GM12878 (cell line): ENCODE measurements around the gene CRAT. TPM values are rescaled to one million over a fixed set of nuclear protein-coding genes. Genes with fewer than 3 reads are reported as not detected.
"Not testable (repeated sequence)": the region's sequence is repeated elsewhere in the genome, so short reads cannot be mapped to it uniquely, and the experiment has no call there.

Experiments used
- ATAC-seq: fragments of 200-7000 bp; cut with Tn5 transposase; 3 replicates; pipeline ENCODE4 v1.9.1; 2020; ENCODE audit warnings: mild to moderate bottlenecking, moderate library complexity
- BruUV-seq: library from RNA; stranded (reverse); fragments of 400-500 nt; replicated peaks from 2 replicates; lab custom pipeline; 2021; lab: Mats Ljungman, UMichigan
- CTCF ChIA-PET: fragments of 300-600 bp; sonication (Branson Sonifier 250); formaldehyde crosslinking; extraction: SDS; loops from one replicate; lab custom pipeline; 2021; ENCODE audit warnings: inconsistent platforms; lab: Yijun Ruan, JAX
- POLR2A ChIA-PET: fragments of 350-600 bp; formaldehyde crosslinking; extraction: SDS; loops from one replicate; lab custom pipeline; 2021; ENCODE audit warnings: inconsistent platforms; lab: Charles Lee
- RAD21 ChIA-PET: fragments of 300-600 bp; sonication (Branson Sonifier 250); formaldehyde crosslinking; loops from one replicate; lab custom pipeline; 2023; ENCODE audit warnings: antibody characterized with exemption; ENCODE audit not compliant: unreplicated experiment; lab: Charles Lee
- SMC1A ChIA-PET: fragments of 300-600 bp; sonication (Branson Sonifier 250); formaldehyde crosslinking; loops from one replicate; lab custom pipeline; 2023; ENCODE audit not compliant: unreplicated experiment, uncharacterized antibody; lab: Charles Lee
- DNase-seq: peaks from one replicate; pipeline ENCODE4 v3.0.0-alpha.2; 2011; ENCODE audit warnings: low read depth, low spot score
- FAIRE-seq: peaks from 3 replicates; lab custom pipeline; 2011; peaks lifted over from hg19 to GRCh38; lab: Jason Lieb, UNC
- H2AFZ ChIP-seq: 2 replicates; pipeline ENCODE4 v1.6.0; 2011; ENCODE audit warnings: low read depth, low read length, control low read depth; ENCODE audit not compliant: control insufficient read depth
- H3K27ac ChIP-seq: 2 replicates; pipeline ENCODE4 v1.5.1; 2011; ENCODE audit warnings: control low read depth; ENCODE audit not compliant: control insufficient read depth, insufficient read depth
- H3K27me3 ChIP-seq, 2 experiments: replicated peaks in 1 of 2; 2 replicates each; pipeline versions ENCODE4 v1.6.0 to v1.6.1; 2011; ENCODE audit warnings: low read length in 1 of 2; ENCODE audit not compliant: control insufficient read depth in 2 of 2, insufficient read depth in 2 of 2
- H3K36me3 ChIP-seq, 2 experiments: 2 replicates each; pipeline ENCODE4 v1.5.1; 2011; ENCODE audit warnings: low read length in 1 of 2; ENCODE audit not compliant: control insufficient read depth in 2 of 2, insufficient read depth in 2 of 2
- H3K4me1 ChIP-seq: 2 replicates; pipeline ENCODE4 v1.6.1; 2011; ENCODE audit warnings: mild to moderate bottlenecking, low read length, moderate library complexity, mixed read lengths; ENCODE audit not compliant: control insufficient read depth, insufficient read depth
- H3K4me2 ChIP-seq: 2 replicates; pipeline ENCODE4 v1.6.0; 2011; ENCODE audit warnings: control low read depth; ENCODE audit not compliant: control insufficient read depth, insufficient read depth
- H3K4me3 ChIP-seq: fragments of 200-600 bp; sonication (generic); 2 replicates; pipeline ENCODE4 v1.5.1; 2016
- H3K79me2 ChIP-seq: 2 replicates; pipeline ENCODE4 v1.6.0; 2011; ENCODE audit warnings: low read length; ENCODE audit not compliant: control insufficient read depth, insufficient read depth
- H3K9ac ChIP-seq: 2 replicates; pipeline ENCODE4 v1.8.0; 2011; ENCODE audit warnings: low read length, control low read depth, mixed read lengths; ENCODE audit not compliant: control insufficient read depth, insufficient read depth
- H3K9me3 ChIP-seq: replicated peaks from 3 replicates; pipeline ENCODE4 v1.5.1; 2011; ENCODE audit warnings: mild to moderate bottlenecking, low read length; ENCODE audit not compliant: control insufficient read depth, insufficient read depth
- H4K20me1 ChIP-seq: 2 replicates; pipeline ENCODE4 v1.6.0; 2011; ENCODE audit not compliant: control insufficient read depth, insufficient read depth
- BMI1 ChIP-seq: fragments of 450-650 bp; IDR thresholded peaks from 2 replicates; pipeline ENCODE4 v1.6.1; 2016; ENCODE audit warnings: mild to moderate bottlenecking, moderate library complexity, borderline replicate concordance
- EED ChIP-seq: sonication (generic); IDR thresholded peaks from 2 replicates; pipeline ENCODE4 v1.6.1; 2016; ENCODE audit warnings: antibody characterized with exemption, low read depth
- HCFC1 ChIP-seq: fragments of 150-350 bp; IDR thresholded peaks from 2 replicates; pipeline ENCODE4 v1.6.1; 2014; ENCODE audit warnings: low read length
- KAT2A ChIP-seq: conservative IDR thresholded peaks from 2 replicates; pipeline ENCODE4 v1.6.1; 2011; ENCODE audit warnings: low read depth, low read length; ENCODE audit not compliant: control insufficient read depth
- LARP7 ChIP-seq: fragments of 450-650 bp; IDR thresholded peaks from 2 replicates; pipeline ENCODE4 v1.6.1; 2017; ENCODE audit warnings: mild to moderate bottlenecking
- NFIC ChIP-seq: IDR thresholded peaks from 2 replicates; pipeline ENCODE4 v1.6.1; 2012; ENCODE audit warnings: low read depth, mild to moderate bottlenecking, inconsistent platforms, low read length, moderate library complexity
- PAX5 ChIP-seq: IDR thresholded peaks from 2 replicates; pipeline ENCODE4 v1.6.1; 2011; ENCODE audit warnings: low read depth, low read length, borderline replicate concordance
- RB1 ChIP-seq: fragments of 450-650 bp; formaldehyde crosslinking; IDR thresholded peaks from 2 replicates; pipeline ENCODE4 v1.6.1; 2017; ENCODE audit warnings: mild to moderate bottlenecking, borderline replicate concordance
- WGBS: methylation state at CpG from one replicate; pipeline ENCODE4 v1.1.6; 2016; ENCODE audit warnings: low lambda C conversion rate; ENCODE audit not compliant: insufficient replicate concordance, insufficient coverage; ENCODE audit errors: missing lambda C conversion rate; 5-methylcytosine and 5-hydroxymethylcytosine counted together
- in situ Hi-C: fragments of 300-500 bp; cut with MboI; formaldehyde crosslinking; loops from 9 replicates; pipeline ENCODE4 v1.14.3; 2018; ENCODE audit warnings: mixed read lengths
- intact Hi-C: fragments of 100-400 bp; cut with micrococcal nuclease; formaldehyde crosslinking; loops from one replicate; pipeline ENCODE4 v1.14.2; 2022; ENCODE audit not compliant: unreplicated experiment
- polyA plus RNA-seq, 11 experiments: library from polyadenylated mRNA; depleted of rRNA in 4 of 11; unstranded in 6 of 11; stranded (reverse) in 5 of 11; fragments of >200 nt; fragmentation: Nextera tagmentation in 4 of 11; fragmentation: Illumina TruSeq in 1 of 11; extraction: Ambion mirVana in 4 of 11; extraction: Trizol in 1 of 11; gene quantifications; 1 replicate in 1 of 11; 2 replicates in 10 of 11; pipeline versions ENCODE4 v1.2.1 to v1.2.3, GENCODE V29; 2011 to 2016; ENCODE audit warnings: inconsistent platforms in 2 of 11, missing spikeins in 2 of 11, low read depth in 1 of 11
- total RNA-seq, 4 experiments: library from RNA; depleted of rRNA in 3 of 4; stranded (reverse); fragments of >200 nt in 3 of 4; fragmentation: Illumina TruSeq in 1 of 4; extraction: Trizol in 1 of 4; gene quantifications; 2 replicates each; pipeline versions ENCODE4 v1.2.1 to v1.2.3, GENCODE V29; 2013 to 2021
- TF ChIP-seq, protein P1 (sequence below): fragments of 450-650 bp; IDR thresholded peaks from 2 replicates; pipeline ENCODE4 v1.6.1; 2014; ENCODE audit warnings: mild to moderate bottlenecking
- TF ChIP-seq, protein P2 (sequence below): fragments of 450-650 bp; IDR thresholded peaks from 2 replicates; pipeline ENCODE4 v1.6.1; 2017; ENCODE audit warnings: mild to moderate bottlenecking, moderate library complexity

Gene CRAT
- total and polyA plus RNA-seq, 10 of the 15 experiments (the other 5 are each of a cell fraction or from before 2014, with no cell fraction given), result 0.10 to 3.4 (median 1.8) TPM

DNA sequence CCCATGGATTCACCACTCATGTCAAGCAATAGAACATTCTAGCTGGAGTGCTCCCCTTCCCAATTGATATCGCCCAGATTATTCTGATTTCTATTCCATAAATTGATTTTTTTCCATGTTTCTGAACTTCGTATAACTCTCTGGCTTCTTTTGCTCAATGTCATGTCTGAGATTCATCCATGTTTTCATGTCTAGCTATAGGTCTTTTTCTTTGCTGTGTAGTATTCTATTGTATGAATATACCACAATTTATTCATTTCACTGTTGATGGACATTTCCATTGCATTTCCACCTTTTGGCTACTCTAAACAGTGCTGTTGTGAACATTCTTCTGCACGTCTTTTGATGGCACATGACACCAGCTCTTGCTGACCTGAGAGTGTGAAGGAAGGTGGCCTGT, 20.2 kb upstream of the CRAT start (continued):
- TF ChIP-seq PAX5 (no peak), BMI1 (no peak), RB1 (no peak), NFIC (no peak), EED (no peak), LARP7 (no peak), HCFC1 (no peak), KAT2A (no peak)
- TF ChIP-seq, protein P1, sequence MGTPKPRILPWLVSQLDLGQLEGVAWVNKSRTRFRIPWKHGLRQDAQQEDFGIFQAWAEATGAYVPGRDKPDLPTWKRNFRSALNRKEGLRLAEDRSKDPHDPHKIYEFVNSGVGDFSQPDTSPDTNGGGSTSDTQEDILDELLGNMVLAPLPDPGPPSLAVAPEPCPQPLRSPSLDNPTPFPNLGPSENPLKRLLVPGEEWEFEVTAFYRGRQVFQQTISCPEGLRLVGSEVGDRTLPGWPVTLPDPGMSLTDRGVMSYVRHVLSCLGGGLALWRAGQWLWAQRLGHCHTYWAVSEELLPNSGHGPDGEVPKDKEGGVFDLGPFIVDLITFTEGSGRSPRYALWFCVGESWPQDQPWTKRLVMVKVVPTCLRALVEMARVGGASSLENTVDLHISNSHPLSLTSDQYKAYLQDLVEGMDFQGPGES, result no peak
- TF ChIP-seq, protein P2, sequence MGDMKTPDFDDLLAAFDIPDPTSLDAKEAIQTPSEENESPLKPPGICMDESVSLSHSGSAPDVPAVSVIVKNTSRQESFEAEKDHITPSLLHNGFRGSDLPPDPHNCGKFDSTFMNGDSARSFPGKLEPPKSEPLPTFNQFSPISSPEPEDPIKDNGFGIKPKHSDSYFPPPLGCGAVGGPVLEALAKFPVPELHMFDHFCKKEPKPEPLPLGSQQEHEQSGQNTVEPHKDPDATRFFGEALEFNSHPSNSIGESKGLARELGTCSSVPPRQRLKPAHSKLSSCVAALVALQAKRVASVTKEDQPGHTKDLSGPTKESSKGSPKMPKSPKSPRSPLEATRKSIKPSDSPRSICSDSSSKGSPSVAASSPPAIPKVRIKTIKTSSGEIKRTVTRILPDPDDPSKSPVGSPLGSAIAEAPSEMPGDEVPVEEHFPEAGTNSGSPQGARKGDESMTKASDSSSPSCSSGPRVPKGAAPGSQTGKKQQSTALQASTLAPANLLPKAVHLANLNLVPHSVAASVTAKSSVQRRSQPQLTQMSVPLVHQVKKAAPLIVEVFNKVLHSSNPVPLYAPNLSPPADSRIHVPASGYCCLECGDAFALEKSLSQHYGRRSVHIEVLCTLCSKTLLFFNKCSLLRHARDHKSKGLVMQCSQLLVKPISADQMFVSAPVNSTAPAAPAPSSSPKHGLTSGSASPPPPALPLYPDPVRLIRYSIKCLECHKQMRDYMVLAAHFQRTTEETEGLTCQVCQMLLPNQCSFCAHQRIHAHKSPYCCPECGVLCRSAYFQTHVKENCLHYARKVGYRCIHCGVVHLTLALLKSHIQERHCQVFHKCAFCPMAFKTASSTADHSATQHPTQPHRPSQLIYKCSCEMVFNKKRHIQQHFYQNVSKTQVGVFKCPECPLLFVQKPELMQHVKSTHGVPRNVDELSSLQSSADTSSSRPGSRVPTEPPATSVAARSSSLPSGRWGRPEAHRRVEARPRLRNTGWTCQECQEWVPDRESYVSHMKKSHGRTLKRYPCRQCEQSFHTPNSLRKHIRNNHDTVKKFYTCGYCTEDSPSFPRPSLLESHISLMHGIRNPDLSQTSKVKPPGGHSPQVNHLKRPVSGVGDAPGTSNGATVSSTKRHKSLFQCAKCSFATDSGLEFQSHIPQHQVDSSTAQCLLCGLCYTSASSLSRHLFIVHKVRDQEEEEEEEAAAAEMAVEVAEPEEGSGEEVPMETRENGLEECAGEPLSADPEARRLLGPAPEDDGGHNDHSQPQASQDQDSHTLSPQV, result no peak

- H3K9me3 ChIP-seq, H4K20me1 ChIP-seq, H3K27me3 ChIP-seq, intact Hi-C loops, H3K4me1 ChIP-seq, H3K4me3 ChIP-seq, H3K27ac ChIP-seq, H2AFZ ChIP-seq, H3K4me2 ChIP-seq, BruUV-seq, H3K79me2 ChIP-seq, FAIRE-seq, DNase-seq, ATAC-seq, H3K9ac ChIP-seq: not testable (repeated sequence)
- ChIA-PET RAD21 (interaction anchor here (1.1 to 2.9 kb wide), 3 partner anchors 10 to 494 kb away, joined by 4 to 37 read pairs (median 29); partner anchors contain the start of gene NTMT1), SMC1A (interaction anchor here (1.0 to 4.0 kb wide), 4 partner anchors 9 to 494 kb away, joined by 4 to 50 read pairs (median 4); partner anchors contain the start of gene NTMT1), POLR2A (interaction anchor here (1.1 to 1.4 kb wide), 2 partner anchors 10 to 17 kb away, joined by 3 read pairs; no protein-coding TSS in a partner anchor), CTCF (interaction anchor here (0.8 to 11.5 kb wide), 11 partner anchors 12 to 653 kb away, joined by 3 to 175 read pairs (median 20); partner anchors contain the start of gene NTMT1)
- in situ Hi-C loops, result loop anchor here (5.0 kb wide), 2 partner anchors 482 to 652 kb away; no protein-coding TSS in a partner anchor
- H3K36me3 ChIP-seq, result peaks cover 14 to 22% of the 10 kb centered on the region in 2 experiments
- 93% methylated on average over 7 of the region's 7 CpGs for WGBS
Measured at GRCh38 chr9:129130271-129130670, 19.7 kb upstream of the CRAT start.
